CD4-positive, alpha-beta T cell treated with Interleukin-4 for 1 hour (primary cell): Measurements from ENCODE around the gene TGFBR3.

ENCODE experiments used
- DNase-seq, 2 donors: peaks; one replicate each; pipeline ENCODE4 v3.0.0-alpha.2; 2020 to 2022

The TGFBR3 gene

DNA sequence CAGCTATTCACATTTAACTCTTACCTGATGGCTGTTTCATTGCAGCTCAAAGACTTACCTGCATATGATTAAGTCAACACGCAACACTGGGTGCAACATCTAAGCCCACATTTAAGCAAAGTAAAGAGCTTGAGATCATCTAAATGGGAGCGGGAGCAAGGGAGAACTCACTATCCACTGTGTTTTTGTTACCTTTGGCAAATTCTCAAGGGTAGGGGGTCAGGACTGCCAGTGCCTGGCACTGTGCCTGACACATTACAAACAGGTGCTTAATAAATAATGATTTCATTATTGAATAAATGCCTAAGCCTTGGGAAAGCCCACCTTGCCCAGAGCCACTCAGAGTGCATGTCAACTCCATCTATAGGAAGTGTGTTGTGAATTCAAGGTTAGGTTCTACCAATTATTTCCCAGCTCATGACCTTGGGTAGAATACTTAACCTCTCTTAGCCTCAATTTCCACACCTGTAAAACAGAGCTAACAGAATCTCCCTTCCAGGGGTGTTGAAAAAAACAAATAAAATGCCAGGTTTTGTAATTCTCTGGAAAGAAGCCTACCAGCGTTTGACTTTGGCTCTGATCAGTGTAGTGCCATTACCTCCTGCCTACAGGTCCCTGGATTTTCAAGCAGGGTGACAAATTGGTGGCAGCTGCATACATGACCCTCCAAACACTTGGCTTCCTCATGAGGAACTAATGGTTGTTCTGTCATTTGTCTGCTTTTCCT, 109.7 kb downstream of the TGFBR3 start:
- DNase-seq: no peak

DNA sequence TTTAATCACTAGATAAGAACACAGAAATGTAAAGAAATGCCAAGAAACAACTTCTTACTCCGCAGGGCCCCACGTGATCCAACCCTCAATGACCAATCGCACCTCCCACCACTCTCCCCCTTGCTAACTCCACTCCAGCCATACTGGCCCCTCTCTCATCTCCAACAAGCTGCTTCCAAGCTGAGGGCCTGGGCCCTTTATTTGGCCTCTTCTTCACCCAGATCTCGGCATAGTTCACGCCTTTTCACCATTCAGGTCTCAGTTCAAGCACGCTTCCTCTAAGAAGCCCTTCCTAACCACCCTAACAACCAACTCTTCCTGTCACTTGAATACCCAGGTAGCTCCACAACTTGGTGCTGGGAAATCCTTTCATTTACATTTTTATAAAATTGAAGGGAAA, 110.7 kb downstream of the TGFBR3 start:
- DNase-seq: no peak

DNA sequence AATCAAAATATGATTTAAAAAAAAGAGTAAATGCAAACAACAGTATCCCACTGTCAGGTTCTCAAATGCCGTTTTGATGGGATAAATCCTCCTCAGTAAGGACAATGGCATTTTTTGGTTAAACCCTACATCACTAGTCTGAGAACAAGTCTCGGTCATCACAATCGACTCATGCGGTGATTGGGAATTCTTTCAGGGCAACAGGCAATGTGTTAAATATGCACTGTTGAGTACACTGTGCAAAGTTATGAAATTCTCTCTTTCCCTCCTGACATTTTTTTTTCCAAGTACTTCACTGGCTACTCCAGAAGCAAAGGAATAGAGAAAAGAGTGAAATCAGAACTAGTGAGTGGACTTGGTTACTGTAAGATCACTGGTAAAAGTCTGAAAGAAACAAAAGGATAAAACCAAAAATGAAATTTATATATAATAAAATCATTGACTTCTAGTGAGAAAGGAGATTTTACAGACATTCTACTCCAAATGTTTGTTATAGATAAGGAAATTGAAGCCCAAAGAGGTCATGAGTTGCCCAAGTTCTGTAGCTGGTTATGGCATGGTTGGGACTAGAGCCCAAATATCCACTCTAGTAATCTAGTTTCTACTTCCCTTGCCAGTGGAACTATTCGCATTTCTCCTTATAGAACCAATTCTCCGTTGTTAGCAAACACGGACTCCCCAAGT, 111.3 kb downstream of the TGFBR3 start:
- no peak for DNase-seq

DNA sequence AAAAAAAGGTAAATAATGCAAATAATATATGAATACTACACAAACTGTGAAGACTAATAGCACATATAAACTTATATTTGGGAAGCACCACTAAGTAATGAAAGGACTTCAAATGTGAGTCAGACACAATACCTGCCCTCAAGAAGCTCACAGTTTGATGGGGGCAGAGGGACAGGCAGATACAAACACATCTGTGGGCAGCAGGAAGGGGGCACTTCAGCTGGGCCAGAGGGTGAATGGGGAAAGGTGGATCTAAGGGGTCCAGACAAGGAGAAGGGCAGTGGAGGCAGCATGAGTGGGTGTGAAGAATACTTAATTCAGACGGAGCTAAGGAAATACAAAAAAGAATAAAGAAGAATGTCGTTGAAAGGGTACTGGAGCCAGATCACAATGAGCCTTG, 114.2 kb downstream of the TGFBR3 start:
- DNase-seq: no peak

- no peak for DNase-seq
Observed at GRCh38 chr1:91770667-91771268, 115.2 kb downstream of the TGFBR3 start.

GRCh38 chr1:91769742-91770141, 116.2 kb downstream of the TGFBR3 start:
- no peak for DNase-seq

- no peak for DNase-seq
Observed at GRCh38 chr1:91768786-91769725, 116.9 kb downstream of the TGFBR3 start.

DNA sequence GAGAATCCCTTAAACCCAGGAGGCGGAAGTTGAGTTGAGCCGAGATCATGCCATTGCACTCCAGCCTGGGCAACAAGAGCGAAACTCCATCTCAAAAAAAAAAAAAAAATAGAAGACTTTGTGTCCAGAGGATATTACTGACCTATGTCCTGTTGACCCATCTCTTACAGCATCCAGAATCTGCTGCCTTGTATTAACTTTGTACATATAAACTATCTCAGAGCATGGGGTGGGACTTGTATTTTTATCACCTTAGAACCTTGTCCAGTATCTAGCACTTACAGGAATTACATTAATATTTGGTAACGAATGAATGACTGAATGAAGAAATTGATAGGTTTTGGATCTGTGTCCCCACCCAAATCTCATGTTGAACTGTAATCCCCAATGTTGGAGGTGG, 117.8 kb downstream of the TGFBR3 start:
- no peak for DNase-seq

DNA sequence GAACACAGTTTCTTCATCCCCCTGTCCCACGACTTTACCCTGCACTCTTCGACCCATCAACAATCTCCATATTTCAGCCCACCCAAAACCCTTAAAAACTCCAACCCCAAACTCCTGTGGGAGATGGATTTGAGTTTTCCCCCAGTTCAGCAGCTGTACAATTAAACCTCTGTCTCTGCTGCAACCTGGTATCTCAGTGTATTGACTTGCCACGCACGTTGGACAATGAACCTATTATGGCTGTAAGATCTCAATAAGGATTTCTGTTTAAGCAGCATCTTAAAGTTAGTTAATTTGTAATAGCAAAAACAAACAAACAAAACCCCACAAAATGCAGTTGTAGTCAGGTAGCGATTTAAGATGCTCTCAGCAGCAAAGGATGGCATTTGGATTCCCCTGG, 119.1 kb downstream of the TGFBR3 start:
- no peak for DNase-seq

GRCh38 chr1:91765880-91766443, 120.0 kb downstream of the TGFBR3 start:
- DNase-seq: no peak

DNA sequence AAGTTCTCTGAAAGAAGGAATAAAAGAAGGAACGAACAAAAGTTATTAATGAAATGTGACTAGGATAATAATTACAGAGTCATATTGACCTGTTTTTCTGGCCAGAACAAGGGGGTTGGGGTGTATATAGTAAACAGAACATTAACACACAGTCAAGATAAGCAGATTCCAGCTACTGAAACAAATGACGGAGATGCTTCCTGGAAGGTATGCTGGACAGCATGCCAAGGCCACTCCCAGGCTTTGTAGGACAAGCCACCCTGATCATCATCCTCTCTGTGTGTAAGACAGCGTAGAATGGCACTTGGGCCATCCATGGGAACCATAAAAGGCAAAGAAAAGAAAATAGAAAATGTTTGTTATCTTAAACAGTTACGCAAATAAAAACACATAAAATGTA, 120.7 kb downstream of the TGFBR3 start:
- DNase-seq: no peak

GRCh38 chr1:91764471-91765115, 121.4 kb downstream of the TGFBR3 start:
- DNase-seq: no peak

DNA sequence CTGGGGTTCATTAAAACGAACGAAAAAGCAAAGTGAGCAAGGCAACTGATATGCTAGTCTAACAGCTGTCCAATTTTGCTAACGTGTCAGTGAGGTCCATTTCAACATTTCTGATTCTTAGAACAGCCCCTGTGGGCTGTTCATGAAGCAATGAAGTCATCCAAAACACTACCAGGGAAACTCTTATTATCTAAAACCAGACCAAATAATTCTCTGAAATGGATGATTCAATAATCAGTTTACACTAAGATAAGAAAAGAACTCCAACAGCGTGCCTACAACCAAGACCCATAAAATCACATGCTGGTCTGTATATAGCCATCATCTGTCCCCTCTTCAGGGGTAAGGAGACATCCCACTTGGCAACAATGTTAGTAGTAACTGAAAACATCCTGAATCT, 122.7 kb downstream of the TGFBR3 start:
- no peak for DNase-seq

- DNase-seq: no peak
Observed at GRCh38 chr1:91761295-91761721, 124.6 kb downstream of the TGFBR3 start.

GRCh38 chr1:91760512-91760911, 125.4 kb downstream of the TGFBR3 start:
- no peak for DNase-seq

- DNase-seq: no peak
Observed at GRCh38 chr1:91759076-91759475, 126.9 kb downstream of the TGFBR3 start.

- no peak for DNase-seq
Observed at GRCh38 chr1:91757763-91758460, 128.0 kb downstream of the TGFBR3 start.

- no peak for DNase-seq
Observed at GRCh38 chr1:91755702-91756287, 130.2 kb downstream of the TGFBR3 start.

- DNase-seq: no peak
Observed at GRCh38 chr1:91754816-91755580, 131.0 kb downstream of the TGFBR3 start.

DNA sequence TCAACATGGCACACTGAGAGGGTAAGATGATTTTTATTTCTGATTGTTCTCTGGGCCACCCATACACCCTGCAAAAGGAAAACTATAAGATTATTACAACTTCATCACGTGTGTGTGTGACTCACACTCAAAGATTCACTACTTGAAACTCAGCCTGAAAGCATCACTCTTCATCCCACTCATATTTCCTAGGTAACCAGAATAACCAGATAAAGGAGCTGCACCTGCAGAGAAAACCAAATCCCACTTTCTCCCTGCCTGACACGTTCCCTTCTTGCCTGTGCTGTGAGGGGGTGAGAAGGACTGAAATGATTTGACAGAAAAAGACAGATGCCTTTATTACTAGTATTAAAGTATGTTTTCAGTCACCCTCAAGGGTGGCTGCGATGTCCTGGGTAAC, 131.6 kb downstream of the TGFBR3 start:
- DNase-seq: no peak
